ENCODE measurements around the gene PRR11.

- TF ChIP-seq POLR2AphosphoS5 (IDR thresholded peaks at IDR 0.05; ENCODE audit: borderline replicate concordance, low read depth, low read length) = peak; percentile 77
- no peak for TF ChIP-seq EZH2 (IDR thresholded peaks at IDR 0.05)
- TF ChIP-seq FOXP2 (optimal IDR thresholded peaks at IDR 0.05; ENCODE audit: control extremely low read depth, extremely low read length, insufficient read depth) = no peak
These were observed 48.9 kb upstream of the PRR11 start, which contains the start of gene TRIM37 for GRCh38 chr17:59106463-59107305.
